MM.1S (cell line): ENCODE data around the gene CAMK2G.

ENCODE experiments used
- CTCF ChIP-seq: fragments of 300-600 bp; sonication (generic); IDR thresholded peaks from 2 replicates; pipeline ENCODE4 v1.5.1; 2016; ENCODE audit warnings: antibody characterized with exemption, low read length, mixed read lengths
- EZH2 ChIP-seq: fragments of 300-600 bp; sonication (generic); optimal IDR thresholded peaks from 2 replicates; pipeline ENCODE3; 2017; ENCODE audit warnings: low read depth, mild to moderate bottlenecking, antibody characterized with exemption, low read length, mixed read lengths
- EZH2phosphoT487 ChIP-seq: fragments of 300-600 bp; sonication (generic); IDR thresholded peaks from 2 replicates; pipeline ENCODE4 v1.6.1; 2018; ENCODE audit warnings: antibody characterized with exemption, low read length

- no peak for TF ChIP-seq CTCF
- TF ChIP-seq EZH2: no peak
- no peak for TF ChIP-seq EZH2phosphoT487
These were observed 31.1 kb upstream of the CAMK2G start for GRCh38 chr10:73905256-73906020.
